NCI-H446 (cell line): Measurements from ENCODE around the gene SNX9.
"Not testable (repeated sequence)": the region's sequence is repeated elsewhere in the genome, so short reads cannot be mapped to it uniquely, and the experiment has no call there.

Source experiments
- DNase-seq, 2 experiments: peaks; one replicate each; lab custom pipeline; 2025; lab: John Stamatoyannopoulos, UW

The SNX9 gene

GRCh38 chr6:157823001-157823527 lies at the start of gene SNX9:
Gene SNX9 (plus strand): TSS chr6:157823246. CDS start chr6:157823435, 189 bp downstream.
- DNase-seq, result peak in 1 of 2 experiments; percentile 57

GRCh38 chr6:157773248-157773773 lies 49.7 kb upstream of the SNX9 start:
- DNase-seq, result no peak

GRCh38 chr6:157774153-157775135 lies 48.6 kb upstream of the SNX9 start:
- no peak for DNase-seq

GRCh38 chr6:157775376-157775775 lies 47.7 kb upstream of the SNX9 start:
- no peak for DNase-seq

GRCh38 chr6:157777344-157777743 lies 45.7 kb upstream of the SNX9 start:
- DNase-seq, result no peak

- no peak for DNase-seq
These were observed 44.3 kb upstream of the SNX9 start for GRCh38 chr6:157778719-157779118.

GRCh38 chr6:157779705-157780604 lies 43.1 kb upstream of the SNX9 start:
- DNase-seq, result no peak

- DNase-seq, result no peak
These were observed 37.4 kb upstream of the SNX9 start for GRCh38 chr6:157785636-157786035.

- DNase-seq, result no peak
These were observed 36.8 kb upstream of the SNX9 start for GRCh38 chr6:157786221-157786620.

- DNase-seq, result peak in 1 of 2 experiments; percentile 28
These were observed 36.0 kb upstream of the SNX9 start for GRCh38 chr6:157787080-157787479.

- DNase-seq, result no peak
These were observed 34.9 kb upstream of the SNX9 start for GRCh38 chr6:157788180-157788579.

- no peak for DNase-seq
These were observed 33.7 kb upstream of the SNX9 start for GRCh38 chr6:157789297-157789696.

GRCh38 chr6:157789861-157790260 lies 33.2 kb upstream of the SNX9 start:
- DNase-seq, result no peak

- DNase-seq, result no peak
These were observed 32.4 kb upstream of the SNX9 start for GRCh38 chr6:157790548-157791160.

GRCh38 chr6:157791450-157791849 lies 31.6 kb upstream of the SNX9 start:
- DNase-seq, result peak in 1 of 2 experiments; percentile 19

GRCh38 chr6:157792671-157793070 lies 30.4 kb upstream of the SNX9 start:
- no peak for DNase-seq

- not testable (repeated sequence) for DNase-seq
These were observed 29.0 kb upstream of the SNX9 start for GRCh38 chr6:157794012-157794411.

GRCh38 chr6:157795841-157796240 lies 27.2 kb upstream of the SNX9 start:
- DNase-seq, result no peak

GRCh38 chr6:157798851-157799250 lies 24.2 kb upstream of the SNX9 start:
- no peak for DNase-seq

GRCh38 chr6:157799561-157799960 lies 23.5 kb upstream of the SNX9 start:
- DNase-seq, result not testable (repeated sequence)

- no peak for DNase-seq
These were observed 22.4 kb upstream of the SNX9 start for GRCh38 chr6:157800420-157801237.
